Sigmoid colon (tissue), 4 donors: ENCODE measurements around the gene DNAH9.

ENCODE experiments used
- CTCF ChIP-seq, 4 experiments: fragments of 450-650 bp in 3 of 4; fragments of 200-600 bp in 1 of 4; IDR thresholded peaks; one replicate each; pipeline ENCODE4 v1.5.1; 2016 to 2019; ENCODE audit warnings: antibody characterized with exemption in 4 of 4, mild to moderate bottlenecking in 3 of 4, moderate library complexity in 2 of 4
- EP300 ChIP-seq, 4 donors: sonication (generic); formaldehyde crosslinking; IDR thresholded peaks; one replicate each; pipeline ENCODE4 v1.6.1; 2017; ENCODE audit warnings: antibody characterized with exemption in 4 of 4
- POLR2A ChIP-seq, 2 donors: fragments of 450-650 bp; IDR thresholded peaks; one replicate each; pipeline ENCODE4 v1.6.1; 2016; ENCODE audit warnings: antibody characterized with exemption in 2 of 2, mild to moderate bottlenecking in 2 of 2, moderate library complexity in 2 of 2
- POLR2AphosphoS5 ChIP-seq, 4 donors: sonication (generic); formaldehyde crosslinking; IDR thresholded peaks; one replicate each; pipeline ENCODE4 v1.6.1; 2017; ENCODE audit warnings: antibody characterized with exemption in 4 of 4

DNA sequence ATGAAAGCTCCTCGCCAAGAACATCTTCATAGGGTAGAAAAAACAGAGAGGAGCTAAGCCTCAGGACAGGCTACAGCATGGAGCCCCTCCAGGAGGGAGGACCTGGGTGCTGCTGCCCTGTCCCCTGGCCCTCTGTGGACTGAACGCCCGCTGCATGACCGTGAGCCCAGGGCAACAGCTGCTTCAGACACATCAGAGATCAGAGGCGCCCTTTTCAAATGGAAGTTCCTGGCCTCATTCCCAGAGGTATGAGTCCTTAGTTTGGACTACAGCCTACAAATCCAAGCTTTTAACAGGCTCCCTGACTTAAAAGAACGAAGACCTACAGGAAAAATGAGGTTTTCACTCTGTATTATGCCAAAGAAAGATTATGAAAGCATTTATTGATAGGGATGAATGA lies 350.5 kb downstream of the DNAH9 start:
- no peak for TF ChIP-seq CTCF (IDR thresholded peaks at IDR 0.05)
- no peak for TF ChIP-seq POLR2A (IDR thresholded peaks at IDR 0.05)
- no peak for TF ChIP-seq EP300 (IDR thresholded peaks at IDR 0.05)
- TF ChIP-seq POLR2AphosphoS5 (IDR thresholded peaks at IDR 0.05) = no peak
